Coronary artery (tissue), 2 donors: ENCODE measurements around the gene SHISA4.
A peak's percentile ranks its signal among the peaks of the same experiment; 100 is the strongest.
"Not testable (repeated sequence)": the region's sequence is repeated elsewhere in the genome, so short reads cannot be mapped to it uniquely, and the experiment has no call there.

Experiments
- DNase-seq: peaks from one replicate; pipeline ENCODE4 v3.0.0-alpha.2; 2017; ENCODE audit warnings: low spot score
- H3K27ac ChIP-seq, 2 donors: fragments of 200-600 bp; sonication (generic); one replicate each; pipeline ENCODE4 v1.5.1; 2016 to 2019
- H3K4me3 ChIP-seq: fragments of 200-600 bp; sonication (generic); 2 replicates; pipeline ENCODE4 v1.5.1; 2016; ENCODE audit warnings: mild to moderate bottlenecking, moderate library complexity
- CTCF ChIP-seq: fragments of 200-600 bp; sonication (generic); IDR thresholded peaks from one replicate; pipeline ENCODE4 v1.5.1; 2019; ENCODE audit warnings: antibody characterized with exemption

Gene SHISA4

GRCh38 chr1:201888282-201889089 lies at the start of gene SHISA4:
Gene SHISA4 (plus strand): TSS chr1:201888898. CDS start chr1:201888995, 97 bp downstream.
- DNase-seq, result peak; percentile 93
- Histone ChIP-seq H3K27ac (peak within 1 kb of the TSS; percentile 79 to 89), H3K4me3 (peak within 1 kb of the TSS; percentile 90)
- no peak for TF ChIP-seq CTCF

GRCh38 chr1:201839089-201839488 lies 49.6 kb upstream of the SHISA4 start:
- H3K4me3 ChIP-seq, H3K27ac ChIP-seq: not testable (repeated sequence)

GRCh38 chr1:201840055-201840454 lies 48.6 kb upstream of the SHISA4 start:
- Histone ChIP-seq H3K27ac (no peak overlapping the region), H3K4me3 (no peak overlapping the region)
- no peak for DNase-seq
- TF ChIP-seq CTCF, result no peak

More at GRCh38 chr1:201839089-201839488, 49.6 kb upstream of the SHISA4 start:
- DNase-seq, result not testable (repeated sequence)

- TF ChIP-seq CTCF, result no peak
- H3K4me3 ChIP-seq, result no peak overlapping the region
- H3K27ac ChIP-seq, result no peak overlapping the region
- DNase-seq, result no peak
These were observed 48.2 kb upstream of the SHISA4 start for GRCh38 chr1:201840490-201840889.

- no peak for DNase-seq
- H3K4me3 ChIP-seq, result no peak overlapping the region
- TF ChIP-seq CTCF, result no peak
- H3K27ac ChIP-seq, result no peak overlapping the region
These were observed 47.3 kb upstream of the SHISA4 start for GRCh38 chr1:201841265-201841912.

GRCh38 chr1:201842472-201843027 lies 46.1 kb upstream of the SHISA4 start:
- no peak for DNase-seq
- no peak for TF ChIP-seq CTCF
- Histone ChIP-seq H3K27ac (no peak overlapping the region), H3K4me3 (no peak overlapping the region)

GRCh38 chr1:201845331-201846083 lies 43.2 kb upstream of the SHISA4 start:
- no peak for DNase-seq
- no peak for TF ChIP-seq CTCF
- no peak overlapping the region for H3K4me3 ChIP-seq
- no peak overlapping the region for H3K27ac ChIP-seq
